Peyer's patch (tissue), 4 donors: ENCODE measurements around the gene CDK9. TPM values are rescaled to one million over a fixed set of nuclear protein-coding genes. Genes with fewer than 3 reads are reported as not detected.
"Not testable (repeated sequence)": the region's sequence is repeated elsewhere in the genome, so short reads cannot be mapped to it uniquely, and the experiment has no call there.

ENCODE experiments used
- DNase-seq, 3 donors: peaks; one replicate each; pipeline ENCODE4 v3.0.0-alpha.2; 2017 to 2019
- H3K27ac ChIP-seq, 4 donors: fragments of 200-600 bp; sonication (generic); one replicate each; pipeline ENCODE4 v1.5.1; 2016 to 2019
- H3K27me3 ChIP-seq, 2 donors: fragments of 200-600 bp; sonication (generic); one replicate each; pipeline ENCODE4 v1.5.1; 2019
- H3K36me3 ChIP-seq, 3 donors: fragments of 200-600 bp; sonication (generic); one replicate each; pipeline ENCODE4 v1.5.1; 2016 to 2019
- H3K4me1 ChIP-seq, 4 donors: fragments of 200-600 bp; sonication (generic); one replicate each; pipeline ENCODE4 v1.5.1; 2016 to 2019
- H3K4me3 ChIP-seq, 4 donors: fragments of 200-600 bp; sonication (generic); 1 replicate in 3 of 4; 2 replicates in 1 of 4; pipeline ENCODE4 v1.5.1; 2016 to 2019; ENCODE audit warnings: mild to moderate bottlenecking in 1 of 4
- H3K9me3 ChIP-seq, 4 donors: fragments of 200-600 bp; sonication (generic); one replicate each; pipeline ENCODE4 v1.5.1; 2016 to 2019; ENCODE audit warnings: mild to moderate bottlenecking in 1 of 4
- CTCF ChIP-seq, 6 experiments: fragments of 450-650 bp in 4 of 6; fragments of 200-600 bp in 2 of 6; sonication (generic) in 1 of 6; IDR thresholded peaks; one replicate each; pipeline ENCODE4 v1.5.1; 2017 to 2019; ENCODE audit warnings: antibody characterized with exemption in 6 of 6, mild to moderate bottlenecking in 3 of 6, moderate library complexity in 1 of 6
- POLR2A ChIP-seq, 2 donors: fragments of 450-650 bp; IDR thresholded peaks; one replicate each; pipeline ENCODE4 v1.5.1; 2017; ENCODE audit warnings: antibody characterized with exemption in 2 of 2, mild to moderate bottlenecking in 2 of 2, moderate library complexity in 2 of 2
- total RNA-seq, 4 donors: library from RNA; depleted of rRNA; stranded (reverse); fragments of >200 nt; gene quantifications; one replicate each; pipeline ENCODE4 v1.1.0, GENCODE V29; 2016

The CDK9 gene
- total RNA-seq, 4 donors from 2014 or later: 53.6 to 116 (median 83.9) TPM

DNA sequence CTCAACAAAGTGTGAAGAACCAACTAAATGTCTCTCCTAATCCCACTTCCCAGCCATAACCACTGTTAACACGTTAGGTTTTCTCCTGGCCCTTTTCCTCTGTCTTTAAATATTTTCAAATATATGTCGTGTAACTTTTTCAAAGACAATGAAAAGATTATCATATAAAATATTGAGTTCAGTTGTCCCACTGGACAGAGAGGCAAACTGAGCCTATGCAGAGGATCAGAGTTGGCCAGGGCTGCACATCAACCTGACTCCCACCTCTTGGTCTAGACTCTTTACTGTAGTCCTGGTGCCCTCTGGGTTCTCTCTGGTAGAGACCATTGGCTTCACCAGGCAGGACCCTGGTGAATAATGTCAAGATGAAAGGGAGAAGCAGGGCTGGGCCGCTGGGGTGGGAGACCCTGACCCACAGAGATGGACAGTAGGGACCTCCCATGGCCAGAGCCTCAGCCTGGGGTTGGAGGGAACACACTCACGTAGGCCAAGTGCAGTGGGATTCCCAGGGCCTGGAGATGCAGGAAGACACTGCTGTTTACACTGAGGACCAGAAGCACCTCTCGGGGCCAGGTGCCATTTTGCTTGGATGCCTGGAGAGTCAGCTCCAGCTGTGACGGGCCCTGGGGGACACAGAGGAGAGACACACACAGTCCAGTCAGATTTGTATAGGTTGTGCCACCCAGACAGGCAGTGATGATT is 43.5 kb downstream of the CDK9 start:
- Histone ChIP-seq H3K9me3 (no peaks in the 10 kb centered on the region), H3K4me3 (no peak overlapping the region), H3K4me1 (peaks cover 0 to 32% (median 0%) of the 10 kb centered on the region in 4 donors), H3K27ac (peak overlapping the region in 3 of 4 donors; percentile 76 to 86 (median 82)), H3K27me3 (no peaks in the 10 kb centered on the region), H3K36me3 (no peaks in the 10 kb centered on the region)
- DNase-seq: no peak
- TF ChIP-seq CTCF (IDR thresholded peaks at IDR 0.05) (no peak), POLR2A (IDR thresholded peaks at IDR 0.05) (no peak)

GRCh38 chr9:127832248-127832647 is 46.4 kb downstream of the CDK9 start:
- Histone ChIP-seq H3K36me3 (no peaks in the 10 kb centered on the region), H3K27me3 (no peaks in the 10 kb centered on the region), H3K4me3 (no peak overlapping the region), H3K27ac (peak overlapping the region in 2 of 4 donors; percentile 17 to 29), H3K4me1 (peaks cover 0 to 41% (median 1%) of the 10 kb centered on the region in 4 donors), H3K9me3 (no peaks in the 10 kb centered on the region)
- TF ChIP-seq CTCF (IDR thresholded peaks at IDR 0.05) (no peak), POLR2A (IDR thresholded peaks at IDR 0.05) (no peak)
- DNase-seq: no peak

- Histone ChIP-seq H3K4me1 (peaks cover 0 to 38% (median 2%) of the 10 kb centered on the region in 4 donors), H3K9me3 (no peaks in the 10 kb centered on the region), H3K27me3 (no peaks in the 10 kb centered on the region), H3K27ac (peak overlapping the region in 3 of 4 donors; percentile 30 to 89 (median 53)), H3K4me3 (no peak overlapping the region), H3K36me3 (no peaks in the 10 kb centered on the region)
- no peak for TF ChIP-seq CTCF (IDR thresholded peaks at IDR 0.05)
- no peak for TF ChIP-seq POLR2A (IDR thresholded peaks at IDR 0.05)
- DNase-seq: no peak
Observed at GRCh38 chr9:127833555-127833954, 47.7 kb downstream of the CDK9 start.

DNA sequence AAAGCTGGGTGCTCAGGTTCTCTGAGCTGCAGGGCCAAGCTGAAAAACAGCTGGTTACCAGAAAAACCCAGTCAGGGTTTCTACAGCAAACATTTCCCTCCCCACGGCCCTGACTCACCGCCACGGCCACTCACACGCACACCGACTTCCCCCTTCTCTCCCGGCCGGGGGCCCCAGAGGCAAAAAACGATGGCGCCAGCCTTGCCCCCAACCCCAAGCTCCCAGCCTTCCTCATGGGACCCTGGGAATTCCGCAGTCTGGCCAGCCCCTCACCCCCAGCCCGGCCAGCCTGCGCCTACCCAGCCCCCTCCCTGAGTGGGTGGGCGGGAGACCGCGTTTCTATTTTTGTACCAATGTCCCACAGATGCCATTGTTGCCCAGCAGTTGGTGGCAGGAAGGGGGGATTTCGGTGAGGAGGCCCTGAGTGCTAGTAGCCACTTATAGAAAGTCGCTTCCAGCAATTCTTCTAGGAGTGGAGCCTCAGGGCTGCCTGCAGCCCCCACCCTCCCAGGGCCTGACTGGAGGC is 50.2 kb downstream of the CDK9 start:
- Histone ChIP-seq H3K36me3 (no peaks in the 10 kb centered on the region), H3K27ac (peak overlapping the region; percentile 71 to 89 (median 81)), H3K9me3 (no peaks in the 10 kb centered on the region), H3K4me3 (peak overlapping the region in 1 of 4 donors; percentile 8), H3K27me3 (no peaks in the 10 kb centered on the region), H3K4me1 (peaks cover 0 to 39% (median 2%) of the 10 kb centered on the region in 4 donors)
- peak in 2 of 3 donors; percentile 52 to 65 for DNase-seq
- no peak for TF ChIP-seq CTCF (IDR thresholded peaks at IDR 0.05)
- no peak for TF ChIP-seq POLR2A (IDR thresholded peaks at IDR 0.05)

DNA sequence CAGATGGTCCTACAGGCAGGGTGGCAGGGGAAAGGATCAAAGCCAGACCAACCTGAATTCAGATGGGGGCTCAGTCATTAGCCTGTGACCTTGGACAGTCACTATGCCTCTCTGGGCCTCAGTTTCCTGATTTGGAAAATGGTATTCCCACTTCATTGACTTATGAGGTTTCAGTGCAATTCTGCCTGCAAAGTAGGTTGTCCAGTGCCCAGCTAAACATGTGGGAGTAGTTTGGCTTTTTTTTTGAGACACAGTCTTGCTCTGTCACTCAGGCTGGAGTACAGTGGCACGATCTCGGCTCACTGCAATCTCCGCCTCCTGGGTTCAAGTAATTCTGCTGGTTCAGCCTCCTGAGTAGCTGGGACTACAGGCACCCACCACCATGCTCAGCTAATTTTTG is 50.7 kb downstream of the CDK9 start:
- peak overlapping the region; percentile 71 to 89 (median 81) for H3K27ac ChIP-seq
- not testable (repeated sequence) for H3K36me3 ChIP-seq, DNase-seq, H3K9me3 ChIP-seq, H3K4me3 ChIP-seq, H3K27me3 ChIP-seq
- peaks cover 0 to 39% (median 2%) of the 10 kb centered on the region in 4 donors for H3K4me1 ChIP-seq

- peaks cover 0 to 39% (median 2%) of the 10 kb centered on the region in 4 donors for H3K4me1 ChIP-seq
Observed at GRCh38 chr9:127837346-127837745, 51.5 kb downstream of the CDK9 start.

More at GRCh38 chr9:127837346-127837745, 51.5 kb downstream of the CDK9 start:
- Histone ChIP-seq H3K27me3 (no peaks in the 10 kb centered on the region), H3K9me3 (no peaks in the 10 kb centered on the region), H3K27ac (peak overlapping the region; percentile 71 to 89 (median 81)), H3K36me3 (no peaks in the 10 kb centered on the region), H3K4me3 (no peak overlapping the region)
- TF ChIP-seq POLR2A (IDR thresholded peaks at IDR 0.05): no peak
- TF ChIP-seq CTCF (IDR thresholded peaks at IDR 0.05): no peak
- peak in 1 of 3 donors; percentile 35 for DNase-seq
